Measurements from ENCODE around the gene RNF149. TPM values are rescaled to one million over a fixed set of nuclear protein-coding genes. Genes with fewer than 3 reads are reported as not detected.
A peak's percentile ranks its signal among the peaks of the same experiment; 100 is the strongest.

Gene RNF149
- total and polyA plus RNA-seq, 10 donors: 31.8 to 398 (median 211) TPM

GRCh38 chr2:101255501-101255900 is 53.0 kb downstream of the RNF149 start:
- no peak for DNase-seq
- Histone ChIP-seq H3K27me3 (replicated peaks in 1 of 7) (no peaks in the 10 kb centered on the region), H3K36me3 (peaks cover 0 to 61% (median 22%) of the 10 kb centered on the region in 6 donors), H3K4me1 (peaks cover 19 to 83% (median 44%) of the 10 kb centered on the region in 6 donors), H3K4me3 (no peak overlapping the region), H3K27ac (no peak overlapping the region), H3K9me3 (no peaks in the 10 kb centered on the region)
- intact Hi-C loops (cut with DNase I; ENCODE audit: low total_unique reads): loop anchor here (10.0 kb wide), 1 partner anchor 49 kb away; the partner anchor contains the start of gene RNF149
- 75 to 93% (median 85%) methylated on average over 3 of the region's 3 CpGs for WGBS, 5 donors
- TF ChIP-seq POLR2A (IDR thresholded peaks at IDR 0.05) (no peak), POLR2AphosphoS5 (IDR thresholded peaks at IDR 0.05) (no peak)

- Histone ChIP-seq H3K36me3 (peaks cover 0 to 44% (median 12%) of the 10 kb centered on the region in 6 donors), H3K9me3 (no peaks in the 10 kb centered on the region), H3K27ac (peak overlapping the region in 7 of 8 donors; percentile 97 to 100 (median 99)), H3K27me3 (replicated peaks in 1 of 7) (no peaks in the 10 kb centered on the region), H3K4me1 (peaks cover 19 to 69% (median 44%) of the 10 kb centered on the region in 6 donors), H3K4me3 (peak overlapping the region; percentile 76 to 99 (median 94))
- TF ChIP-seq POLR2A (IDR thresholded peaks at IDR 0.05) (no peak), POLR2AphosphoS5 (IDR thresholded peaks at IDR 0.05) (no peak), CTCF (IDR thresholded peaks at IDR 0.05 in 8 of 11, conservative IDR thresholded peaks at IDR 0.05 in 3 of 11) (no peak)
- 20 to 27% (median 25%) methylated on average over 17 of the region's 17 CpGs for WGBS, 5 donors
- intact Hi-C loops (cut with DNase I; ENCODE audit: low total_unique reads): loop anchor here (10.0 kb wide), 1 partner anchor 51 kb away; the partner anchor contains the start of gene RNF149
- no peak for DNase-seq
Measured at GRCh38 chr2:101253703-101254450, 54.6 kb downstream of the RNF149 start.

- intact Hi-C loops (cut with DNase I; ENCODE audit: low total_unique reads): loop anchor here (10.0 kb wide), 1 partner anchor 52 kb away; the partner anchor contains the start of gene RNF149
- Histone ChIP-seq H3K4me1 (peaks cover 19 to 63% (median 44%) of the 10 kb centered on the region in 6 donors), H3K27me3 (replicated peaks in 1 of 7) (no peaks in the 10 kb centered on the region), H3K4me3 (peak overlapping the region; percentile 76 to 99 (median 94)), H3K36me3 (peaks cover 0 to 37% (median 7%) of the 10 kb centered on the region in 6 donors), H3K27ac (peak overlapping the region; percentile 97 to 100 (median 99)), H3K9me3 (no peaks in the 10 kb centered on the region)
- DNase-seq: peak; percentile 98
- TF ChIP-seq POLR2AphosphoS5 (IDR thresholded peaks at IDR 0.05) (no peak), POLR2A (IDR thresholded peaks at IDR 0.05) (no peak), CTCF (IDR thresholded peaks at IDR 0.05 in 8 of 11, conservative IDR thresholded peaks at IDR 0.05 in 3 of 11) (no peak)
- WGBS, 5 donors: 0 to 1% (median 0%) methylated on average over 16 to 65 of the region's 65 CpGs
Measured at GRCh38 chr2:101253013-101253702, 55.3 kb downstream of the RNF149 start.

GRCh38 chr2:101252408-101253012 is 56.0 kb downstream of the RNF149 start, which contains the start of gene CNOT11:
TSS of gene CNOT11 (plus strand) at chr2:101252886. CDS start at chr2:101252965, 79 bp downstream.
- Histone ChIP-seq H3K36me3 (peaks cover 0 to 31% (median under 1%) of the 10 kb centered on the region in 6 donors), H3K4me3 (peak within 1 kb of the TSS; percentile 76 to 99 (median 94)), H3K27me3 (replicated peaks in 1 of 7) (no peaks in the 10 kb centered on the region), H3K4me1 (peaks cover 19 to 60% (median 43%) of the 10 kb centered on the region in 6 donors), H3K9me3 (no peaks in the 10 kb centered on the region), H3K27ac (peak within 1 kb of the TSS; percentile 97 to 100 (median 99))
- TF ChIP-seq POLR2AphosphoS5 (IDR thresholded peaks at IDR 0.05) (peak; percentile 98 to 99 (median 98)), CTCF (IDR thresholded peaks at IDR 0.05 in 8 of 11, conservative IDR thresholded peaks at IDR 0.05 in 3 of 11) (peak in 6 of 11 experiments; percentile 17 to 67 (median 40)), POLR2A (IDR thresholded peaks at IDR 0.05) (peak; percentile 11 to 72 (median 58))
- intact Hi-C loops (cut with DNase I; ENCODE audit: low total_unique reads): loop anchor here (10.0 kb wide), 1 partner anchor 52 kb away; the partner anchor contains the start of gene RNF149
- peak; percentile 99 for DNase-seq
- 0 to 1% (median 1%) methylated on average over 52 to 63 of the region's 63 CpGs for WGBS, 5 donors
